Esophagus squamous epithelium (tissue), 5 donors: ENCODE measurements around the gene KMT2C. TPM values are rescaled to one million over a fixed set of nuclear protein-coding genes. Genes with fewer than 3 reads are reported as not detected.

Experiments
- DNase-seq: peaks from one replicate; lab custom pipeline; 2025; lab: John Stamatoyannopoulos, UW
- H3K27ac ChIP-seq, 4 donors: fragments of 200-600 bp; sonication (generic); one replicate each; pipeline ENCODE4 v1.5.1; 2016 to 2019; ENCODE audit warnings: mild to moderate bottlenecking in 1 of 4
- H3K27me3 ChIP-seq, 4 donors: fragments of 200-600 bp; sonication (generic); 1 replicate in 3 of 4; 2 replicates in 1 of 4; pipeline versions ENCODE4 v1.5.1 to v1.6.0; 2017 to 2021; ENCODE audit warnings: antibody characterized with exemption in 1 of 4
- H3K36me3 ChIP-seq, 3 donors: fragments of 200-600 bp; sonication (generic); one replicate each; pipeline ENCODE4 v1.5.1; 2016 to 2019
- H3K4me1 ChIP-seq, 3 donors: fragments of 200-600 bp; sonication (generic); one replicate each; pipeline ENCODE4 v1.5.1; 2017 to 2019
- H3K4me3 ChIP-seq, 4 donors: fragments of 200-600 bp; sonication (generic); 1 replicate in 3 of 4; 2 replicates in 1 of 4; pipeline ENCODE4 v1.5.1; 2016 to 2019; ENCODE audit warnings: mild to moderate bottlenecking in 2 of 4, moderate library complexity in 1 of 4
- H3K9me3 ChIP-seq, 3 donors: fragments of 200-600 bp; sonication (generic); one replicate each; pipeline ENCODE4 v1.5.1; 2016 to 2019
- CTCF ChIP-seq, 6 experiments: fragments of 450-650 bp in 4 of 6; fragments of 200-600 bp in 2 of 6; sonication (generic) in 2 of 6; IDR thresholded peaks; one replicate each; pipeline ENCODE4 v1.5.1; 2016 to 2019; ENCODE audit warnings: antibody characterized with exemption in 6 of 6, mild to moderate bottlenecking in 4 of 6, moderate library complexity in 4 of 6
- POLR2A ChIP-seq, 4 donors: fragments of 450-650 bp; IDR thresholded peaks; one replicate each; pipeline ENCODE4 v1.6.1; 2017; ENCODE audit warnings: antibody characterized with exemption in 4 of 4, mild to moderate bottlenecking in 4 of 4, moderate library complexity in 3 of 4
- WGBS, 2 donors: methylation state at CpG; one replicate each; pipeline ENCODE4 v1.1.5; 2018; 5-methylcytosine and 5-hydroxymethylcytosine counted together
- intact Hi-C: fragments of 100-400 bp; cut with DNase I; formaldehyde crosslinking; loops from one replicate; pipeline ENCODE4 v1.15.0; 2022
- total RNA-seq, 4 donors: library from RNA; depleted of rRNA; stranded (reverse); fragments of >200 nt; gene quantifications; one replicate each; pipeline ENCODE4 v1.1.0, GENCODE V29; 2016
- donor health status: DM: yes; HTN: yes; CAD: no.

KMT2C gene
- total RNA-seq, 4 donors from 2014 or later = 25.1 to 64.7 (median 43.4) TPM

- Histone ChIP-seq H3K27ac (no peak overlapping the region), H3K27me3 (no peaks in the 10 kb centered on the region), H3K36me3 (peaks cover 10 to 100% (median 52%) of the 10 kb centered on the region in 3 donors), H3K9me3 (no peaks in the 10 kb centered on the region), H3K4me3 (no peak overlapping the region), H3K4me1 (peaks cover 0 to 13% (median 0%) of the 10 kb centered on the region in 3 donors)
- TF ChIP-seq CTCF (IDR thresholded peaks at IDR 0.05) = no peak
- TF ChIP-seq POLR2A (IDR thresholded peaks at IDR 0.05) = no peak
- intact Hi-C loops = no loop called here
- WGBS, 2 donors = 80 to 84% methylated on average over 6 of the region's 6 CpGs
- no peak for DNase-seq
These were observed 286.4 kb downstream of the KMT2C start for GRCh38 chr7:152149363-152149762.

GRCh38 chr7:152148706-152149105, 287.1 kb downstream of the KMT2C start:
- Histone ChIP-seq H3K27ac (no peak overlapping the region), H3K9me3 (no peaks in the 10 kb centered on the region), H3K27me3 (no peaks in the 10 kb centered on the region), H3K4me3 (no peak overlapping the region), H3K36me3 (peaks cover 13 to 100% (median 50%) of the 10 kb centered on the region in 3 donors), H3K4me1 (peaks cover 0 to 13% (median 0%) of the 10 kb centered on the region in 3 donors)
- intact Hi-C loops = no loop called here
- TF ChIP-seq CTCF (IDR thresholded peaks at IDR 0.05) (no peak), POLR2A (IDR thresholded peaks at IDR 0.05) (no peak)
- 95 to 98% methylated on average over 3 to 4 of the region's 5 CpGs for WGBS, 2 donors
- DNase-seq = no peak

GRCh38 chr7:152145853-152146466, 289.8 kb downstream of the KMT2C start:
- Histone ChIP-seq H3K36me3 (peaks cover 3 to 100% (median 32%) of the 10 kb centered on the region in 3 donors), H3K27ac (no peak overlapping the region), H3K4me1 (peaks cover 0 to 13% (median 0%) of the 10 kb centered on the region in 3 donors), H3K27me3 (no peaks in the 10 kb centered on the region), H3K9me3 (no peaks in the 10 kb centered on the region), H3K4me3 (no peak overlapping the region)
- TF ChIP-seq POLR2A (IDR thresholded peaks at IDR 0.05) (no peak), CTCF (IDR thresholded peaks at IDR 0.05) (peak in 5 of 6 experiments; percentile 43 to 62 (median 54))
- DNase-seq = no peak
- intact Hi-C loops = no loop called here
- WGBS, 2 donors = 65 to 74% methylated on average over 4 of the region's 4 CpGs

DNA sequence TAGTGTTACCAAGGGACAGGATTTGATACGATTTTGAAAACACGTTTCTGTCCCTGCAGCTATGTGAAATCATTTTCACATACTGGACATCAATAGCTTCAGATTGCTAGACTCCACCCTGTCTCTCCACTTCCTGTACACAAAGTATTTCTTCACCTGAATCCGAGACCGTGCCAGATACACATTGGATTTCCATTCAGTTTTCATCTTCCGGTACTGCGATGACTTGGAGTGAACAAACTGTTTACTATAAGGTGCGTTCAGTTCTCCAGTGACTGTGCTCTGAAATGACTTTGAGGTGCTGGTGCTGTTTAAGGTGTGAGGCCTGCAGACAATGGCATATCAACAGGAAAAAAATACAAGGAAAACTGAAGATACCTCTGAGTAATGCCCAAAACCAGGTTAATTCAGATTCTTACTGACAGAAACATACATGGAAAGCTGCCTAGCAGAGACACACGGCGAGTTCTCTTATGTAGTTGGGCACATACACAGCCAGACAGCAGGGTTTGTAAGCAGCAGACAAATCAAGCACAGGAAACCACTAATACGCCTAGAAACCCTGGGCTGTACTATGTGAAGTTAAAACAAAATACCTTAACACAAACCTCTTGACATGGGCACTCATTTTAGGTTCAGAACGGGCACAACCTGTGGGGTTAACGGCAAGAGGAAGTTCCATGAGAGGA, 291.1 kb downstream of the KMT2C start:
- H3K4me3 ChIP-seq = no peak overlapping the region
- H3K27ac ChIP-seq = no peak overlapping the region
- H3K27me3 ChIP-seq = no peaks in the 10 kb centered on the region
- 72 to 75% methylated on average over 11 to 12 of the region's 12 CpGs for WGBS, 2 donors
- no peak for DNase-seq
- intact Hi-C loops = no loop called here
- H3K4me1 ChIP-seq = peaks cover 0 to 13% (median 0%) of the 10 kb centered on the region in 3 donors
- TF ChIP-seq CTCF (IDR thresholded peaks at IDR 0.05) (no peak), POLR2A (IDR thresholded peaks at IDR 0.05) (no peak)
- H3K36me3 ChIP-seq = peaks cover 3 to 100% (median 27%) of the 10 kb centered on the region in 3 donors
- no peaks in the 10 kb centered on the region for H3K9me3 ChIP-seq

- H3K4me1 ChIP-seq = peaks cover 0 to 13% (median 0%) of the 10 kb centered on the region in 3 donors
- intact Hi-C loops = no loop called here
- no peak overlapping the region for H3K4me3 ChIP-seq
- peaks cover 12 to 100% (median 37%) of the 10 kb centered on the region in 3 donors for H3K36me3 ChIP-seq
- no peaks in the 10 kb centered on the region for H3K9me3 ChIP-seq
- DNase-seq = no peak
- H3K27me3 ChIP-seq = no peaks in the 10 kb centered on the region
- no peak overlapping the region for H3K27ac ChIP-seq
- 68 to 69% methylated on average over 5 of the region's 5 CpGs for WGBS, 2 donors
- no peak for TF ChIP-seq CTCF (IDR thresholded peaks at IDR 0.05)
- no peak for TF ChIP-seq POLR2A (IDR thresholded peaks at IDR 0.05)
These were observed 292.7 kb downstream of the KMT2C start for GRCh38 chr7:152142976-152143595.
